ENCODE results near the gene NR2C1.

NR2C1 gene

DNA sequence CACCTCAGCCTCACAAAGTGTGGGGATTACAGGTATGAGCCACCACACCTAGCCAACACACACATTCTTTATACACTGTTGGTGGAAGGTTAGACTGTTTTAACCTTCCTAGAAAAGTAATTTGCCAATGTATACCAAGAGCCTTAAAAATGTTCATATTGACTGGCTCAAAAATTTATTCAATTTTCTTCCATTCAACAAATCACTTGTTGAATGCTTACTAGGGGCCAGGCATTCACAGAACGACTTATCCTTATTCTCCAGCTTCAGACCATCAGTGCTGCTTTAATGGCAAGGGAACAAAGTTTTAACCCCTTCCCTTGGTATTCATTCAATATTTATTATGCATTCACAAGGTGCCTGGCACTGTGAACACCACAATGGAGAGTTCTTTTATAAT is 3.0 kb downstream of the NR2C1 start:
- no peak for DNase-seq (ENCODE audit: low spot score)
- in situ Hi-C loops (cut with MboI; ENCODE audit: low pct_unique_long_range_greater_than_20kb, low sequenced_read_pairs, unreplicated experiment), result no loop called here
- TF ChIP-seq, protein P1, sequence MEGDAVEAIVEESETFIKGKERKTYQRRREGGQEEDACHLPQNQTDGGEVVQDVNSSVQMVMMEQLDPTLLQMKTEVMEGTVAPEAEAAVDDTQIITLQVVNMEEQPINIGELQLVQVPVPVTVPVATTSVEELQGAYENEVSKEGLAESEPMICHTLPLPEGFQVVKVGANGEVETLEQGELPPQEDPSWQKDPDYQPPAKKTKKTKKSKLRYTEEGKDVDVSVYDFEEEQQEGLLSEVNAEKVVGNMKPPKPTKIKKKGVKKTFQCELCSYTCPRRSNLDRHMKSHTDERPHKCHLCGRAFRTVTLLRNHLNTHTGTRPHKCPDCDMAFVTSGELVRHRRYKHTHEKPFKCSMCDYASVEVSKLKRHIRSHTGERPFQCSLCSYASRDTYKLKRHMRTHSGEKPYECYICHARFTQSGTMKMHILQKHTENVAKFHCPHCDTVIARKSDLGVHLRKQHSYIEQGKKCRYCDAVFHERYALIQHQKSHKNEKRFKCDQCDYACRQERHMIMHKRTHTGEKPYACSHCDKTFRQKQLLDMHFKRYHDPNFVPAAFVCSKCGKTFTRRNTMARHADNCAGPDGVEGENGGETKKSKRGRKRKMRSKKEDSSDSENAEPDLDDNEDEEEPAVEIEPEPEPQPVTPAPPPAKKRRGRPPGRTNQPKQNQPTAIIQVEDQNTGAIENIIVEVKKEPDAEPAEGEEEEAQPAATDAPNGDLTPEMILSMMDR (IDR thresholded peaks at IDR 0.05; ENCODE audit: extremely low read depth, insufficient read depth, missing control alignments), result no peak

DNA sequence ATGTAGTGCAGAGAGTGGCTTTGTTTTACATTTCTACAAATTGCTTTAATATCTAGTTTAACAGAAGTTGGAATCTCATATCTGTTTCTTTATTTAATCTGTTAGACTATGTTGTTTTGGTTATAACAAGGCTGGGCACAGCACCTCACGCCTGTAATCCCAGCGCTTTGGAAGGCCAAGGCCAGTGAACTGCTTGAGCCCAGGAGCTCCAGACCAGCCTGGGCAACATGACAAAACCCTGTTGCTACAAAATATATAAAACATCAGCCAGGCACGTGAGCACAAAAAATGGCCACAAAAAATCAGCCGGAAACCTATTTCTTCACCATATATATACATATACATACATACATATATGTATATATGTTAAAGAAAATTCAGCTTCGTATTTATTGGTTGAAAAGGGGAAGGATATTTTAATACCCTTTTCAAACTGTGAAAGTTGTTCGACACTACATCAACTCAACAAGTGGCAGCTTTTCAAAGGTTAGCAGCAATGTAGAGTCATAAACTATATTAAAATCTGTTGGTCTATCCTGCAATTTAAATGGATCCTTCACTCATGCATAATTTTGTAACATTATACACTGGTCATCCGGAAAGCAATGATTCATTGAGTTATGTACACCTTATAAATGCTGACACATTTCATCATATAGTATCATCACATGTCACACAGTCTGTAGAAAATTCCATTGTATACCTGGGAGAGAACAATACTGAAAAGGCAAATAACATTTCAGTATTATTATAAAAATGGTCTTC is 7.1 kb downstream of the NR2C1 start:
- DNase-seq (ENCODE audit: low spot score), result no peak
- TF ChIP-seq, protein P1 (IDR thresholded peaks at IDR 0.05; ENCODE audit: extremely low read depth, insufficient read depth, missing control alignments), result no peak
- in situ Hi-C loops (cut with MboI; ENCODE audit: low pct_unique_long_range_greater_than_20kb, low sequenced_read_pairs, unreplicated experiment), result no loop called here

- in situ Hi-C loops (cut with MboI; ENCODE audit: low pct_unique_long_range_greater_than_20kb, low sequenced_read_pairs, unreplicated experiment), result no loop called here
- TF ChIP-seq, protein P1 (IDR thresholded peaks at IDR 0.05; ENCODE audit: extremely low read depth, insufficient read depth, missing control alignments), result no peak
- DNase-seq (ENCODE audit: low spot score), result no peak
Measured at GRCh38 chr12:95060951-95061350, 12.5 kb downstream of the NR2C1 start.

- no peak for DNase-seq (ENCODE audit: low spot score)
- TF ChIP-seq, protein P1 (IDR thresholded peaks at IDR 0.05; ENCODE audit: extremely low read depth, insufficient read depth, missing control alignments), result no peak
- in situ Hi-C loops (cut with MboI; ENCODE audit: low pct_unique_long_range_greater_than_20kb, low sequenced_read_pairs, unreplicated experiment), result no loop called here
Measured at GRCh38 chr12:95059984-95060383, 13.4 kb downstream of the NR2C1 start.

DNA sequence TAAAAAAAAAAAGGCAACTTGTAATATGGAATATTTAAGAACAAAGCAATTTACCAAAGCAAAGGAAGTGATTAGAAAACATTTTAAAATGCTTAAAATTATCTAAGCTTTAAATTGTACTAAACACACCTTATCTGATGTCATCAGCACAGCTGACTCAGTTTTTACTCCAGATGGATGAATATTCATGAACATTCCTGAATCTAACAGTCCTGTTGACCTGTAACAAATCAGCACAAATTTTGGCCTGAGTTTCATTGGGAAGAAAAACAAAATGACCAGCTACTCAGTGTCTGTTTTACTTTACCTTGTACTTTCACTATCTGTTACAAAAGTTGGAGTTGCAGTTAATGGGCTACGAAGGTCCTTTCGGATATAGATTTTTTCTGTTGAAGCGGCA is 16.0 kb downstream of the NR2C1 start:
- in situ Hi-C loops (cut with MboI; ENCODE audit: low pct_unique_long_range_greater_than_20kb, low sequenced_read_pairs, unreplicated experiment), result no loop called here
- TF ChIP-seq, protein P1 (IDR thresholded peaks at IDR 0.05; ENCODE audit: extremely low read depth, insufficient read depth, missing control alignments), result no peak
- DNase-seq (ENCODE audit: low spot score), result no peak

GRCh38 chr12:95055057-95055456 is 18.4 kb downstream of the NR2C1 start:
- in situ Hi-C loops (cut with MboI; ENCODE audit: low pct_unique_long_range_greater_than_20kb, low sequenced_read_pairs, unreplicated experiment), result no loop called here
- TF ChIP-seq, protein P1 (IDR thresholded peaks at IDR 0.05; ENCODE audit: extremely low read depth, insufficient read depth, missing control alignments), result no peak
- no peak for DNase-seq (ENCODE audit: low spot score)
